ENCODE data around the gene U2SURP. TPM values are rescaled to one million over a fixed set of nuclear protein-coding genes. Genes with fewer than 3 reads are reported as not detected.
"Not testable (repeated sequence)": the region's sequence is repeated elsewhere in the genome, so short reads cannot be mapped to it uniquely, and the experiment has no call there.

Gene U2SURP
- polyA plus RNA-seq, 1 experiment: 71.9 TPM

DNA sequence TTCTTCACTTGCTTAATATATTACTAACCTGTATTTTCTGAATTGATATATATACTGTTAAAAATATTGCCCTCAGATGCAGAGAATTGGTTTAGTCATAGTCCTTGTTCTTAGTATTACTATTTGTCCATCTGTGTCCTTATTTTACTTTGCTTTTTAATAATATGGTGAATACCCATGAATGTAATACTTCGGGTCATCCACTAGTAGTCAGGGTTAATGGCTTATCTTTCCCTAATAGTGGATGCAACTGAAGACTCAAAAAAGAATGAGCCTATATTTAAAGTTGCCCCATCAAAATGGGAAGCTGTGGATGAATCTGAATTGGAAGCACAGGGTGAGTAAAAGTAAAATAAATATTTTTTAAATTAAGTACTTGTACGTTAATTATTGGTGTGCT, 36.5 kb downstream of the U2SURP start:
- no peak overlapping the region for H3K27ac ChIP-seq (ENCODE audit: low read depth, low read length)
- no peaks in the 10 kb centered on the region for H3K27me3 ChIP-seq (ENCODE audit: control insufficient read depth, insufficient read depth, low read length)
- H3K9me3 ChIP-seq (ENCODE audit: control insufficient read depth, insufficient read depth, low read length): no peaks in the 10 kb centered on the region
- ChIA-PET CTCF (interaction anchor here (0.9 to 1.6 kb wide), 3 partner anchors 12 to 636 kb away, joined by 3 to 6 read pairs (median 3); no protein-coding TSS in a partner anchor), POLR2A (no interaction called here)
- TF ChIP-seq CTCF (IDR thresholded peaks at IDR 0.05; ENCODE audit: low read depth, low read length): peak; percentile 35; the same call in 1 of the 2 replicates
- H3K4me3 ChIP-seq (ENCODE audit: low read depth, low read length): no peak overlapping the region
- no peak for DNase-seq (ENCODE audit: low read depth, low spot score)

GRCh38 chr3:143040261-143040879, 39.0 kb downstream of the U2SURP start:
- DNase-seq (ENCODE audit: low read depth, low spot score): no peak
- POLR2A ChIA-PET: interaction anchor here (0.5 to 1.3 kb wide), 2 partner anchors 39 to 697 kb away, joined by 3 to 5 read pairs; partner anchors contain the start of gene U2SURP
- CTCF ChIA-PET: interaction anchor here (0.5 to 1.6 kb wide), 11 partner anchors 10 to 935 kb away, joined by 3 to 14 read pairs (median 5); partner anchors contain the start of gene U2SURP

GRCh38 chr3:143041903-143042302, 40.5 kb downstream of the U2SURP start:
- Histone ChIP-seq H3K27me3 (ENCODE audit: control insufficient read depth, insufficient read depth, low read length) (no peaks in the 10 kb centered on the region), H3K27ac (ENCODE audit: low read depth, low read length) (no peak overlapping the region), H3K9me3 (ENCODE audit: control insufficient read depth, insufficient read depth, low read length) (no peaks in the 10 kb centered on the region), H3K4me3 (ENCODE audit: low read depth, low read length) (no peak overlapping the region)
- ChIA-PET CTCF (interaction anchor here (0.7 to 1.6 kb wide), 4 partner anchors 9 to 51 kb away, joined by 3 to 5 read pairs (median 4); no protein-coding TSS in a partner anchor), POLR2A (no interaction called here)
- DNase-seq (ENCODE audit: low read depth, low spot score): no peak
- no peak for TF ChIP-seq CTCF (IDR thresholded peaks at IDR 0.05; ENCODE audit: low read depth, low read length)

More at GRCh38 chr3:143040261-143040879, 39.0 kb downstream of the U2SURP start:
- TF ChIP-seq CTCF (IDR thresholded peaks at IDR 0.05; ENCODE audit: low read depth, low read length): peak; percentile 61
- H3K4me3 ChIP-seq (ENCODE audit: low read depth, low read length): no peak overlapping the region
- H3K27me3 ChIP-seq (ENCODE audit: control insufficient read depth, insufficient read depth, low read length): no peaks in the 10 kb centered on the region
- H3K27ac ChIP-seq (ENCODE audit: low read depth, low read length): no peak overlapping the region
- H3K9me3 ChIP-seq (ENCODE audit: control insufficient read depth, insufficient read depth, low read length): no peaks in the 10 kb centered on the region

GRCh38 chr3:143045639-143046038, 44.3 kb downstream of the U2SURP start:
- no peaks in the 10 kb centered on the region for H3K27me3 ChIP-seq (ENCODE audit: control insufficient read depth, insufficient read depth, low read length)
- H3K4me3 ChIP-seq (ENCODE audit: low read depth, low read length): no peak overlapping the region
- ChIA-PET POLR2A (no interaction called here), CTCF (interaction anchor here (0.6 kb wide), 1 partner anchor 344 kb away, joined by 3 read pairs; no protein-coding TSS in a partner anchor)
- H3K27ac ChIP-seq (ENCODE audit: low read depth, low read length): no peak overlapping the region
- no peak for DNase-seq (ENCODE audit: low read depth, low spot score)
- TF ChIP-seq CTCF (IDR thresholded peaks at IDR 0.05; ENCODE audit: low read depth, low read length): no peak
- no peaks in the 10 kb centered on the region for H3K9me3 ChIP-seq (ENCODE audit: control insufficient read depth, insufficient read depth, low read length)

GRCh38 chr3:143046075-143046474, 44.7 kb downstream of the U2SURP start:
- H3K9me3 ChIP-seq (ENCODE audit: control insufficient read depth, insufficient read depth, low read length); H3K27ac ChIP-seq (ENCODE audit: low read depth, low read length); CTCF ChIA-PET; H3K4me3 ChIP-seq (ENCODE audit: low read depth, low read length); DNase-seq (ENCODE audit: low read depth, low spot score); H3K27me3 ChIP-seq (ENCODE audit: control insufficient read depth, insufficient read depth, low read length): not testable (repeated sequence)
- POLR2A ChIA-PET: interaction anchor here (0.5 kb wide), 1 partner anchor 46 kb away, joined by 5 read pairs; no protein-coding TSS in a partner anchor
